A549 (cell line): ENCODE results near the gene CETN2. TPM values are rescaled to one million over a fixed set of nuclear protein-coding genes. Genes with fewer than 3 reads are reported as not detected.

Experiments used
- ATAC-seq, 2 experiments: fragments of 200-7000 bp in 1 of 2; fragments of >200 bp in 1 of 2; cut with Nextera tagmentation in 1 of 2; cut with Tn5 transposase in 1 of 2; 3 replicates each; pipeline versions ENCODE4 v1.8.0 to v1.9.1; 2018 to 2020; ENCODE audit warnings: mild to moderate bottlenecking in 1 of 2, moderate library complexity in 1 of 2
- CTCF ChIA-PET: fragments of 300-600 bp; sonication (Branson Sonifier 250); formaldehyde crosslinking; extraction: SDS; loops from one replicate; lab custom pipeline; 2021; ENCODE audit warnings: antibody characterized with exemption, inconsistent platforms; lab: Yijun Ruan, JAX
- POLR2A ChIA-PET: fragments of 350-600 bp; formaldehyde crosslinking; extraction: SDS; loops from one replicate; lab custom pipeline; 2021; ENCODE audit warnings: antibody characterized with exemption, inconsistent platforms; lab: Yijun Ruan, JAX
- DNase-seq, 2 experiments: peaks; one replicate each; pipeline versions ENCODE4 v3.0.0 to v3.0.0-alpha.2; 2011 to 2016; ENCODE audit warnings: low read depth in 1 of 2, low spot score in 1 of 2
- FAIRE-seq: peaks from 2 replicates; lab custom pipeline; 2011; peaks lifted over from hg19 to GRCh38; lab: Jason Lieb, UNC
- H3K27ac ChIP-seq, 2 experiments: fragments of >200 bp; sonication (Bioruptor Twin); formaldehyde crosslinking; 3 replicates each; pipeline ENCODE4 v1.5.1; 2016 to 2017
- H3K4me1 ChIP-seq: fragments of >200 bp; sonication (Bioruptor Twin); formaldehyde crosslinking; 3 replicates; pipeline ENCODE4 v1.6.1; 2016
- H3K4me2 ChIP-seq: fragments of >200 bp; sonication (Bioruptor Twin); formaldehyde crosslinking; 3 replicates; pipeline ENCODE4 v1.6.1; 2016
- H3K4me3 ChIP-seq: fragments of >200 bp; sonication (Bioruptor Twin); formaldehyde crosslinking; 3 replicates; pipeline ENCODE4 v1.5.1; 2016
- H3K9me3 ChIP-seq: fragments of >200 bp; sonication (Bioruptor Twin); formaldehyde crosslinking; 3 replicates; pipeline ENCODE4 v1.6.1; 2016
- BCL3 ChIP-seq: fragments of >200 bp; sonication (Bioruptor Twin); formaldehyde crosslinking; IDR thresholded peaks from 3 replicates; pipeline ENCODE4 v1.6.1; 2016
- CEBPB ChIP-seq, 2 experiments: fragments of >200 bp in 1 of 2; sonication (Bioruptor Twin) in 1 of 2; formaldehyde crosslinking in 1 of 2; IDR thresholded peaks; 2 replicates each; pipeline ENCODE4 v1.6.1; 2012 to 2016
- CHD4 ChIP-seq: fragments of 200-600 bp; sonication (generic); IDR thresholded peaks from 2 replicates; pipeline ENCODE4 v1.6.1; 2016; ENCODE audit warnings: antibody characterized with exemption, mild to moderate bottlenecking, borderline replicate concordance
- E2F6 ChIP-seq: IDR thresholded peaks from 2 replicates; pipeline ENCODE4 v1.6.1; 2012; ENCODE audit warnings: low read depth, borderline replicate concordance
- ELK1 ChIP-seq: fragments of 150-350 bp; IDR thresholded peaks from 2 replicates; pipeline ENCODE4 v1.6.1; 2014; ENCODE audit warnings: low read depth, mild to moderate bottlenecking, low read length
- EP300 ChIP-seq, 2 experiments: fragments of >200 bp; sonication (Bioruptor Twin); formaldehyde crosslinking; IDR thresholded peaks; 2 replicates in 1 of 2; 3 replicates in 1 of 2; pipeline ENCODE4 v1.6.1; 2016 to 2017
- FOSB ChIP-seq: fragments of 250-450 bp; sonication (Bioruptor Pico); IDR thresholded peaks from 2 replicates; pipeline ENCODE4 v1.5.0; 2020; ENCODE audit warnings: mild to moderate bottlenecking, moderate library complexity
- HEYL ChIP-seq: fragments of 250-450 bp; sonication (Bioruptor Pico); IDR thresholded peaks from 2 replicates; pipeline ENCODE4 v1.8.0; 2021; ENCODE audit warnings: mild to moderate bottlenecking, moderate library complexity
- HOXB13 ChIP-seq: fragments of 250-450 bp; sonication (Bioruptor Pico); IDR thresholded peaks from 2 replicates; pipeline ENCODE4 v1.5.0; 2020; ENCODE audit warnings: low read depth, mild to moderate bottlenecking, moderate library complexity
- HOXB5 ChIP-seq: fragments of 250-450 bp; sonication (Bioruptor Pico); IDR thresholded peaks from 2 replicates; pipeline ENCODE4 v1.5.0; 2020; ENCODE audit warnings: mild to moderate bottlenecking, moderate library complexity
- JUNB ChIP-seq: fragments of >200 bp; sonication (Bioruptor Twin); formaldehyde crosslinking; IDR thresholded peaks from 2 replicates; pipeline ENCODE4 v1.6.1; 2016
- KDM5A ChIP-seq: fragments of 200-600 bp; sonication (generic); IDR thresholded peaks from 2 replicates; pipeline ENCODE4 v1.6.1; 2016; ENCODE audit warnings: antibody characterized with exemption, mild to moderate bottlenecking
- MAZ ChIP-seq: fragments of 150-350 bp; IDR thresholded peaks from 2 replicates; pipeline ENCODE4 v1.6.1; 2014; ENCODE audit warnings: antibody characterized with exemption, low read depth, low read length, borderline replicate concordance
- MYC ChIP-seq: IDR thresholded peaks from 2 replicates; pipeline ENCODE4 v1.6.1; 2012; ENCODE audit warnings: mild to moderate bottlenecking, inconsistent platforms, low read length, improper control_type of control experiment, borderline replicate concordance
- NFE2L2 ChIP-seq: fragments of 150-350 bp; conservative IDR thresholded peaks from 2 replicates; pipeline ENCODE4 v1.6.1; 2014; ENCODE audit warnings: low read length
- PBX3 ChIP-seq: IDR thresholded peaks from 2 replicates; pipeline ENCODE4 v1.6.1; 2012
- REST ChIP-seq: fragments of 200-600 bp; sonication (generic); IDR thresholded peaks from 2 replicates; pipeline ENCODE4 v1.6.1; 2016; ENCODE audit warnings: antibody characterized with exemption, mild to moderate bottlenecking, moderate library complexity
- RFX5 ChIP-seq: fragments of 450-650 bp; IDR thresholded peaks from 2 replicates; pipeline ENCODE4 v1.7.1; 2014; ENCODE audit warnings: antibody characterized with exemption, mild to moderate bottlenecking, moderate library complexity
- SMC3 ChIP-seq: fragments of >200 bp; sonication (Bioruptor Twin); formaldehyde crosslinking; IDR thresholded peaks from 3 replicates; pipeline ENCODE4 v1.6.1; 2018; ENCODE audit warnings: inconsistent platforms
- ZC3H11A ChIP-seq: fragments of 450-650 bp; IDR thresholded peaks from 2 replicates; pipeline ENCODE4 v1.6.1; 2014; ENCODE audit warnings: antibody characterized with exemption, mild to moderate bottlenecking
- ZSCAN20 ChIP-seq: fragments of 250-450 bp; sonication (Bioruptor Pico); IDR thresholded peaks from 2 replicates; pipeline ENCODE4 v1.8.0; 2022; ENCODE audit warnings: mild to moderate bottlenecking, moderate library complexity
- WGBS: methylation state at CpG from one replicate; pipeline ENCODE4 v1.1.6; 2017; ENCODE audit errors: missing lambda C conversion rate; 5-methylcytosine and 5-hydroxymethylcytosine counted together
- polyA plus RNA-seq, 4 experiments: library from polyadenylated mRNA; depleted of rRNA in 3 of 4; stranded (reverse); fragments of >200 nt; fragmentation: RNase III in 1 of 4; extraction: RNeasy Plus Mini Kit Qiagen cat#74134 plus additional on column Dnase treatment in 1 of 4; gene quantifications; 2 replicates in 3 of 4; 3 replicates in 1 of 4; pipeline ENCODE4 v1.2.3, GENCODE V29; 2011 to 2017
- TF ChIP-seq, protein P1 (sequence below): fragments of >200 bp; sonication (Bioruptor Twin); formaldehyde crosslinking; IDR thresholded peaks from 3 replicates; pipeline ENCODE4 v1.5.1; 2016

Gene CETN2
- polyA plus RNA-seq, 2 of the 4 experiments (the other 2 are of a cell fraction), result 69.2 to 82.6 TPM

GRCh38 chrX:152810403-152810802, 20.2 kb downstream of the CETN2 start:
- WGBS, result 14% methylated on average over 2 of the region's 4 CpGs
- CTCF ChIA-PET, result interaction anchor here (1.4 to 1.8 kb wide), 2 partner anchors 10 to 1058 kb away, joined by 4 to 6 read pairs; no protein-coding TSS in a partner anchor
- TF ChIP-seq HEYL (CRISPR knock-in tag) (no peak), MYC (no peak), CHD4 (no peak), CEBPB (IDR thresholded peaks at IDR 0.05) (no peak), ZC3H11A (no peak), EP300 (IDR thresholded peaks at IDR 0.05) (no peak), RFX5 (no peak), HOXB13 (CRISPR knock-in tag) (no peak), MAZ (no peak), KDM5A (no peak), SMC3 (no peak)
- Histone ChIP-seq H3K27ac (no peak overlapping the region), H3K9me3 (no peaks in the 10 kb centered on the region), H3K4me3 (no peak overlapping the region), H3K4me1 (no peaks in the 10 kb centered on the region), H3K4me2 (no peak overlapping the region)
- ATAC-seq (no peak), DNase-seq (peak in 1 of 2 experiments; percentile 4), FAIRE-seq (no peak)
- POLR2A ChIA-PET, result no interaction called here

- 20% methylated on average over 4 of the region's 4 CpGs for WGBS
- ATAC-seq (no peak), FAIRE-seq (no peak), DNase-seq (no peak)
- ChIA-PET CTCF (interaction anchor here (0.7 kb wide), 1 partner anchor 11 kb away, joined by 3 read pairs; no protein-coding TSS in a partner anchor), POLR2A (no interaction called here)
- H3K9me3 ChIP-seq, result no peaks in the 10 kb centered on the region
- no peak overlapping the region for H3K4me3 ChIP-seq
- TF ChIP-seq HOXB5 (CRISPR knock-in tag) (no peak), JUNB (no peak), PBX3 (no peak), BCL3 (no peak), CEBPB (IDR thresholded peaks at IDR 0.05) (no peak), ZSCAN20 (no peak), FOSB (CRISPR knock-in tag) (no peak), REST (no peak), MAZ (no peak), E2F6 (no peak), NFE2L2 (no peak), EP300 (IDR thresholded peaks at IDR 0.05) (no peak), ELK1 (no peak)
- TF ChIP-seq, protein P1, sequence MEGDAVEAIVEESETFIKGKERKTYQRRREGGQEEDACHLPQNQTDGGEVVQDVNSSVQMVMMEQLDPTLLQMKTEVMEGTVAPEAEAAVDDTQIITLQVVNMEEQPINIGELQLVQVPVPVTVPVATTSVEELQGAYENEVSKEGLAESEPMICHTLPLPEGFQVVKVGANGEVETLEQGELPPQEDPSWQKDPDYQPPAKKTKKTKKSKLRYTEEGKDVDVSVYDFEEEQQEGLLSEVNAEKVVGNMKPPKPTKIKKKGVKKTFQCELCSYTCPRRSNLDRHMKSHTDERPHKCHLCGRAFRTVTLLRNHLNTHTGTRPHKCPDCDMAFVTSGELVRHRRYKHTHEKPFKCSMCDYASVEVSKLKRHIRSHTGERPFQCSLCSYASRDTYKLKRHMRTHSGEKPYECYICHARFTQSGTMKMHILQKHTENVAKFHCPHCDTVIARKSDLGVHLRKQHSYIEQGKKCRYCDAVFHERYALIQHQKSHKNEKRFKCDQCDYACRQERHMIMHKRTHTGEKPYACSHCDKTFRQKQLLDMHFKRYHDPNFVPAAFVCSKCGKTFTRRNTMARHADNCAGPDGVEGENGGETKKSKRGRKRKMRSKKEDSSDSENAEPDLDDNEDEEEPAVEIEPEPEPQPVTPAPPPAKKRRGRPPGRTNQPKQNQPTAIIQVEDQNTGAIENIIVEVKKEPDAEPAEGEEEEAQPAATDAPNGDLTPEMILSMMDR, result no peak
- H3K4me2 ChIP-seq, result no peak overlapping the region
- H3K27ac ChIP-seq, result no peak overlapping the region
- no peaks in the 10 kb centered on the region for H3K4me1 ChIP-seq
These were observed 24.5 kb downstream of the CETN2 start for GRCh38 chrX:152806035-152806434.
